Pancreas (tissue), 10 donors: ENCODE data around the gene ARMC10. TPM values are rescaled to one million over a fixed set of nuclear protein-coding genes. Genes with fewer than 3 reads are reported as not detected.
"Not testable (repeated sequence)": the region's sequence is repeated elsewhere in the genome, so short reads cannot be mapped to it uniquely, and the experiment has no call there.

Experiments
- ATAC-seq, 4 donors: fragments of 200-7000 bp; cut with Tn5 transposase; one replicate each; pipeline versions ENCODE4 v1.8.0 to v1.9.1; 2020; ENCODE audit warnings: mild to moderate bottlenecking in 4 of 4, moderate library complexity in 4 of 4
- DNase-seq, 6 donors: peaks; one replicate each; pipeline ENCODE4 v3.0.0-alpha.2; 2020
- FAIRE-seq: peaks from 2 replicates; lab custom pipeline; 2012; peaks lifted over from hg19 to GRCh38; lab: Jason Lieb, UNC
- H3K27ac ChIP-seq, 4 donors: fragments of 200-600 bp; sonication (generic); 1 replicate in 3 of 4; 2 replicates in 1 of 4; pipeline versions ENCODE4 v1.5.0 to v1.8.0; 2020
- H3K27me3 ChIP-seq, 4 donors: fragments of 200-600 bp; one replicate each; pipeline ENCODE4 v1.8.0; 2021
- H3K36me3 ChIP-seq, 3 donors: fragments of 200-600 bp; sonication (generic) in 1 of 3; one replicate each; pipeline versions ENCODE4 v1.5.0 to v1.8.0; 2020 to 2021
- H3K4me1 ChIP-seq, 3 donors: fragments of 200-600 bp; one replicate each; pipeline ENCODE4 v1.8.0; 2021
- H3K4me3 ChIP-seq, 4 donors: fragments of 200-600 bp; sonication (generic) in 2 of 4; one replicate each; pipeline versions ENCODE4 v1.5.0 to v1.8.0; 2020 to 2021
- H3K9me3 ChIP-seq, 4 donors: fragments of 200-600 bp; one replicate each; pipeline ENCODE4 v1.8.0; 2021
- CTCF ChIP-seq, 4 donors: fragments of 200-600 bp; sonication (generic) in 3 of 4; IDR thresholded peaks; one replicate each; pipeline versions ENCODE4 v1.5.0 to v1.8.0; 2021; ENCODE audit warnings: antibody characterized with exemption in 4 of 4
- WGBS, 2 donors: extraction: QIAGEN DNeasy Blood & Tissue Kit; methylation state at CpG; one replicate each; pipeline ENCODE4 v1.1.7; 2013; 5-methylcytosine and 5-hydroxymethylcytosine counted together
- intact Hi-C, 3 donors: fragments of 100-400 bp; cut with DNase I; formaldehyde crosslinking; loops; one replicate each; pipeline versions ENCODE4 v1.11.1 to v1.14.2; 2022
- polyA plus RNA-seq, 2 donors: library from polyadenylated mRNA; stranded (reverse); fragments of 200-250 nt; gene quantifications; one replicate each; pipeline ENCODE4 v1.2.3, GENCODE V29; 2013
- total RNA-seq, 6 donors: library from RNA; stranded (reverse); fragmentation: NEBNext Ultra II Directional in 4 of 6; extraction: Animal tissue kit (Norgen Biotek cat#: 25700) in 4 of 6; gene quantifications; one replicate each; pipeline versions ENCODE4 v1.2.1 to v1.2.4, GENCODE V29; 2021 to 2023
- donor health status: healthy with polysubstance abuse.
- donor health status: DM: no; HTN: no; CAD: no; lungs with moderate emphysema.
- donor health status: DM: no; HTN: no; CAD: no.
- donor health status: control.
- donor health status: control.
- donor health status: Bipolar disorder and iron deficiency.
- donor health status: DM: yes; HTN: yes; CAD: no.
- donor health status: DM: no; HTN: no; CAD: no.
- donor health status: DM: no; HTN: no; CAD: no.
- donor health status: DM: yes; HTN: yes; CAD: no.

Gene ARMC10
- total and polyA plus RNA-seq, 8 donors: 11.5 to 27.0 (median 20.1) TPM

- 88 to 89% methylated on average over 7 of the region's 7 CpGs for WGBS, 2 donors
Observed at GRCh38 chr7:103076764-103077163, 1.8 kb downstream of the ARMC10 start.

GRCh38 chr7:103077318-103077717, 2.4 kb downstream of the ARMC10 start:
- no peak for TF ChIP-seq CTCF (IDR thresholded peaks at IDR 0.05)
- DNase-seq (no peak), FAIRE-seq (no peak), ATAC-seq (no peak)
- Histone ChIP-seq H3K9me3 (no peaks in the 10 kb centered on the region), H3K27ac (no peak overlapping the region), H3K4me3 (no peak overlapping the region), H3K27me3 (no peaks in the 10 kb centered on the region), H3K4me1 (peaks cover 0 to 25% (median 21%) of the 10 kb centered on the region in 3 donors), H3K36me3 (no peaks in the 10 kb centered on the region)
- 97% methylated on average over 3 of the region's 3 CpGs for WGBS, 2 donors
- intact Hi-C loops: no loop called here

More at GRCh38 chr7:103076764-103077163, 1.8 kb downstream of the ARMC10 start:
- TF ChIP-seq CTCF (IDR thresholded peaks at IDR 0.05): no peak
- FAIRE-seq (no peak), ATAC-seq (no peak), DNase-seq (no peak)
- no peak overlapping the region for H3K27ac ChIP-seq
- intact Hi-C loops: no loop called here
- no peaks in the 10 kb centered on the region for H3K27me3 ChIP-seq
- no peaks in the 10 kb centered on the region for H3K9me3 ChIP-seq
- peaks cover 0 to 25% (median 21%) of the 10 kb centered on the region in 3 donors for H3K4me1 ChIP-seq
- H3K36me3 ChIP-seq: no peaks in the 10 kb centered on the region
- H3K4me3 ChIP-seq: no peak overlapping the region

- 88 to 89% methylated on average over 6 of the region's 6 CpGs for WGBS, 2 donors
- not testable (repeated sequence) for FAIRE-seq
Observed at GRCh38 chr7:103078226-103078625, 3.3 kb downstream of the ARMC10 start.

GRCh38 chr7:103079836-103080235, 4.9 kb downstream of the ARMC10 start:
- no peak for DNase-seq
- ATAC-seq: no peak
- H3K4me1 ChIP-seq: peaks cover 0 to 16% (median 12%) of the 10 kb centered on the region in 3 donors
- no peak overlapping the region for H3K4me3 ChIP-seq
- no peak overlapping the region for H3K27ac ChIP-seq
- H3K9me3 ChIP-seq: no peaks in the 10 kb centered on the region
- no peak for FAIRE-seq
- WGBS, 2 donors: 83 to 86% methylated on average over 3 of the region's 3 CpGs
- H3K27me3 ChIP-seq: no peaks in the 10 kb centered on the region
- H3K36me3 ChIP-seq: no peaks in the 10 kb centered on the region
- intact Hi-C loops: no loop called here
- no peak for TF ChIP-seq CTCF (IDR thresholded peaks at IDR 0.05)

More at GRCh38 chr7:103078226-103078625, 3.3 kb downstream of the ARMC10 start:
- H3K4me3 ChIP-seq, H3K27me3 ChIP-seq, H3K27ac ChIP-seq, H3K9me3 ChIP-seq, intact Hi-C loops, H3K36me3 ChIP-seq, DNase-seq, ATAC-seq: not testable (repeated sequence)
- peaks cover 0 to 22% (median 21%) of the 10 kb centered on the region in 3 donors for H3K4me1 ChIP-seq

GRCh38 chr7:103080923-103081322, 6.0 kb downstream of the ARMC10 start:
- intact Hi-C loops: no loop called here
- 96 to 99% methylated on average over 2 of the region's 2 CpGs for WGBS, 2 donors
- DNase-seq (no peak), FAIRE-seq (no peak), ATAC-seq (no peak)
- Histone ChIP-seq H3K36me3 (no peaks in the 10 kb centered on the region), H3K9me3 (no peaks in the 10 kb centered on the region), H3K4me3 (no peak overlapping the region), H3K4me1 (peaks cover 0 to 14% (median 10%) of the 10 kb centered on the region in 3 donors), H3K27ac (no peak overlapping the region), H3K27me3 (no peaks in the 10 kb centered on the region)
- no peak for TF ChIP-seq CTCF (IDR thresholded peaks at IDR 0.05)
